GM12878 (cell line): ENCODE results near the gene SCMH1. TPM values are rescaled to one million over a fixed set of nuclear protein-coding genes. Genes with fewer than 3 reads are reported as not detected.

Experiments used
- ATAC-seq: fragments of 200-7000 bp; cut with Tn5 transposase; 3 replicates; pipeline ENCODE4 v1.9.1; 2020; ENCODE audit warnings: mild to moderate bottlenecking, moderate library complexity
- BruUV-seq: library from RNA; stranded (reverse); fragments of 400-500 nt; replicated peaks from 2 replicates; lab custom pipeline; 2021; lab: Mats Ljungman, UMichigan
- CTCF ChIA-PET: fragments of 300-600 bp; sonication (Branson Sonifier 250); formaldehyde crosslinking; extraction: SDS; loops from one replicate; lab custom pipeline; 2021; ENCODE audit warnings: inconsistent platforms; lab: Yijun Ruan, JAX
- POLR2A ChIA-PET: fragments of 350-600 bp; formaldehyde crosslinking; extraction: SDS; loops from one replicate; lab custom pipeline; 2021; ENCODE audit warnings: inconsistent platforms; lab: Charles Lee
- RAD21 ChIA-PET: fragments of 300-600 bp; sonication (Branson Sonifier 250); formaldehyde crosslinking; loops from one replicate; lab custom pipeline; 2023; ENCODE audit warnings: antibody characterized with exemption; ENCODE audit not compliant: unreplicated experiment; lab: Charles Lee
- SMC1A ChIA-PET: fragments of 300-600 bp; sonication (Branson Sonifier 250); formaldehyde crosslinking; loops from one replicate; lab custom pipeline; 2023; ENCODE audit not compliant: unreplicated experiment, uncharacterized antibody; lab: Charles Lee
- DNase-seq: peaks from one replicate; pipeline ENCODE4 v3.0.0-alpha.2; 2011; ENCODE audit warnings: low read depth, low spot score
- FAIRE-seq: peaks from 3 replicates; lab custom pipeline; 2011; peaks lifted over from hg19 to GRCh38; lab: Jason Lieb, UNC
- H2AFZ ChIP-seq: 2 replicates; pipeline ENCODE4 v1.6.0; 2011; ENCODE audit warnings: low read depth, low read length, control low read depth; ENCODE audit not compliant: control insufficient read depth
- H3K27ac ChIP-seq: 2 replicates; pipeline ENCODE4 v1.5.1; 2011; ENCODE audit warnings: control low read depth; ENCODE audit not compliant: control insufficient read depth, insufficient read depth
- H3K27me3 ChIP-seq, 2 experiments: replicated peaks in 1 of 2; 2 replicates each; pipeline versions ENCODE4 v1.6.0 to v1.6.1; 2011; ENCODE audit warnings: low read length in 1 of 2; ENCODE audit not compliant: control insufficient read depth in 2 of 2, insufficient read depth in 2 of 2
- H3K36me3 ChIP-seq, 2 experiments: 2 replicates each; pipeline ENCODE4 v1.5.1; 2011; ENCODE audit warnings: low read length in 1 of 2; ENCODE audit not compliant: control insufficient read depth in 2 of 2, insufficient read depth in 2 of 2
- H3K4me1 ChIP-seq: 2 replicates; pipeline ENCODE4 v1.6.1; 2011; ENCODE audit warnings: mild to moderate bottlenecking, low read length, moderate library complexity, mixed read lengths; ENCODE audit not compliant: control insufficient read depth, insufficient read depth
- H3K4me2 ChIP-seq: 2 replicates; pipeline ENCODE4 v1.6.0; 2011; ENCODE audit warnings: control low read depth; ENCODE audit not compliant: control insufficient read depth, insufficient read depth
- H3K4me3 ChIP-seq: fragments of 200-600 bp; sonication (generic); 2 replicates; pipeline ENCODE4 v1.5.1; 2016
- H3K79me2 ChIP-seq: 2 replicates; pipeline ENCODE4 v1.6.0; 2011; ENCODE audit warnings: low read length; ENCODE audit not compliant: control insufficient read depth, insufficient read depth
- H3K9ac ChIP-seq: 2 replicates; pipeline ENCODE4 v1.8.0; 2011; ENCODE audit warnings: low read length, control low read depth, mixed read lengths; ENCODE audit not compliant: control insufficient read depth, insufficient read depth
- H3K9me3 ChIP-seq: replicated peaks from 3 replicates; pipeline ENCODE4 v1.5.1; 2011; ENCODE audit warnings: mild to moderate bottlenecking, low read length; ENCODE audit not compliant: control insufficient read depth, insufficient read depth
- H4K20me1 ChIP-seq: 2 replicates; pipeline ENCODE4 v1.6.0; 2011; ENCODE audit not compliant: control insufficient read depth, insufficient read depth
- BCL11A ChIP-seq: IDR thresholded peaks from 2 replicates; pipeline ENCODE4 v1.6.1; 2011; ENCODE audit warnings: low read depth, low read length
- ETV6 ChIP-seq, 2 experiments: fragments of 450-650 bp in 1 of 2; IDR thresholded peaks in 1 of 2; conservative IDR thresholded peaks in 1 of 2; 2 replicates each; pipeline ENCODE4 v1.6.1; 2014; ENCODE audit warnings: antibody characterized with exemption in 1 of 2, borderline replicate concordance in 1 of 2, low read depth in 1 of 2, mild to moderate bottlenecking in 1 of 2, moderate library complexity in 1 of 2
- EZH2 ChIP-seq: IDR thresholded peaks from 2 replicates; pipeline ENCODE4 v1.6.1; 2012; ENCODE audit warnings: low read depth, mild to moderate bottlenecking, control low read depth, inconsistent platforms, low read length, borderline replicate concordance; ENCODE audit not compliant: control insufficient read depth
- HDAC2 ChIP-seq: fragments of 200-600 bp; sonication (generic); IDR thresholded peaks from 2 replicates; pipeline ENCODE4 v1.6.1; 2017
- KLF5 ChIP-seq: fragments of 450-650 bp; IDR thresholded peaks from 2 replicates; pipeline ENCODE4 v1.6.1; 2014; ENCODE audit warnings: mild to moderate bottlenecking; ENCODE audit not compliant: partially characterized antibody
- LARP7 ChIP-seq: fragments of 450-650 bp; IDR thresholded peaks from 2 replicates; pipeline ENCODE4 v1.6.1; 2017; ENCODE audit warnings: mild to moderate bottlenecking
- RELA ChIP-seq: fragments of 450-650 bp; IDR thresholded peaks from 2 replicates; pipeline ENCODE4 v1.8.0; 2014; ENCODE audit warnings: borderline replicate concordance; ENCODE audit not compliant: partially characterized antibody
- SPI1 ChIP-seq: IDR thresholded peaks from 2 replicates; pipeline ENCODE4 v1.6.1; 2011; ENCODE audit warnings: low read depth, mild to moderate bottlenecking, low read length, moderate library complexity, borderline replicate concordance; ENCODE audit not compliant: insufficient read depth
- STAT1 ChIP-seq: fragments of 450-650 bp; conservative IDR thresholded peaks from 2 replicates; pipeline ENCODE4 v1.6.1; 2014; ENCODE audit warnings: antibody characterized with exemption, mild to moderate bottlenecking
- WGBS: methylation state at CpG from one replicate; pipeline ENCODE4 v1.1.6; 2016; ENCODE audit warnings: low lambda C conversion rate; ENCODE audit not compliant: insufficient replicate concordance, insufficient coverage; ENCODE audit errors: missing lambda C conversion rate; 5-methylcytosine and 5-hydroxymethylcytosine counted together
- in situ Hi-C: fragments of 300-500 bp; cut with MboI; formaldehyde crosslinking; loops from 9 replicates; pipeline ENCODE4 v1.14.3; 2018; ENCODE audit warnings: mixed read lengths
- intact Hi-C: fragments of 100-400 bp; cut with micrococcal nuclease; formaldehyde crosslinking; loops from one replicate; pipeline ENCODE4 v1.14.2; 2022; ENCODE audit not compliant: unreplicated experiment
- polyA plus RNA-seq, 11 experiments: library from polyadenylated mRNA; depleted of rRNA in 4 of 11; unstranded in 6 of 11; stranded (reverse) in 5 of 11; fragments of >200 nt; fragmentation: Nextera tagmentation in 4 of 11; fragmentation: Illumina TruSeq in 1 of 11; extraction: Ambion mirVana in 4 of 11; extraction: Trizol in 1 of 11; gene quantifications; 1 replicate in 1 of 11; 2 replicates in 10 of 11; pipeline versions ENCODE4 v1.2.1 to v1.2.3, GENCODE V29; 2011 to 2016; ENCODE audit warnings: inconsistent platforms in 2 of 11, missing spikeins in 2 of 11, low read depth in 1 of 11
- total RNA-seq, 4 experiments: library from RNA; depleted of rRNA in 3 of 4; stranded (reverse); fragments of >200 nt in 3 of 4; fragmentation: Illumina TruSeq in 1 of 4; extraction: Trizol in 1 of 4; gene quantifications; 2 replicates each; pipeline versions ENCODE4 v1.2.1 to v1.2.3, GENCODE V29; 2013 to 2021
- TF ChIP-seq, protein P1 (sequence below): IDR thresholded peaks from 2 replicates; pipeline ENCODE4 v1.6.1; 2012; ENCODE audit warnings: low read depth, low read length, improper control_type of control experiment
- TF ChIP-seq, protein P2 (sequence below): IDR thresholded peaks from 2 replicates; pipeline ENCODE4 v1.6.1; 2011; ENCODE audit warnings: borderline replicate concordance, low read depth, mild to moderate bottlenecking, moderate library complexity, mixed read lengths, low read length; ENCODE audit not compliant: insufficient read depth; ENCODE audit errors: extremely low read length
- TF ChIP-seq, protein P3 (sequence below): fragments of 450-650 bp; IDR thresholded peaks from 2 replicates; pipeline ENCODE4 v1.6.1; 2017; ENCODE audit warnings: mild to moderate bottlenecking, moderate library complexity
- TF ChIP-seq, protein P4 (sequence below): IDR thresholded peaks from 2 replicates; pipeline ENCODE4 v1.6.1; 2012; ENCODE audit warnings: low read length, inconsistent platforms
- TF ChIP-seq, protein P5 (sequence below): fragments of 150-350 bp; IDR thresholded peaks from 2 replicates; pipeline ENCODE4 v1.6.1; 2014; ENCODE audit warnings: mild to moderate bottlenecking, low read depth, low read length
- TF ChIP-seq, protein P6 (sequence below): fragments of 450-650 bp; IDR thresholded peaks from 2 replicates; pipeline ENCODE4 v1.6.1; 2014; ENCODE audit warnings: mild to moderate bottlenecking

SCMH1 gene
- total and polyA plus RNA-seq, 10 of the 15 experiments (the other 5 are each of a cell fraction or from before 2014, with no cell fraction given) = 7.5 to 44.1 (median 27.8) TPM

DNA sequence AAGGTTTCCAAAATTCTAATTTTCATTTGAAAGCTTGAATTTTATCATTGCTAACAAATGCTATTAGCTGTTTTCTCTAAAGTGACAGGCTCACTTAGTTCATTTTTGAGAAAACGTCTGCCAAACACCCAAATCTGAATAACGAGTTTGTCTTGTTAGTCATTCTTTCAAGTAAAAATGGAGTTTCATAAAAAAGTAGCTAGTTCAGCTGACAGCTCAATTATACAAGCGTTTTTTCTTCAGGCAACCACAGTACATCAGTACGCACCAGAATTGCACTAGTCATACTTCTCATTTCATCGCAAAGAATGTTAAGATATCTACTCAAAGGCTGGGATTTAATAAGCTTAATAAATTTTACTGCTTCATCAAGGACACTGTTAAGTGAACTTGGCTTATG, 148.3 kb downstream of the SCMH1 start:
- BruUV-seq = no TSS peak
- no peak overlapping the region for H3K4me2 ChIP-seq
- 77% methylated on average over 5 of the region's 5 CpGs for WGBS
- DNase-seq (no peak), FAIRE-seq (no peak), ATAC-seq (no peak)
- no peaks in the 10 kb centered on the region for H3K27me3 ChIP-seq
- H3K9me3 ChIP-seq = no peaks in the 10 kb centered on the region
- H3K79me2 ChIP-seq = no peaks in the 10 kb centered on the region
- in situ Hi-C loops = no loop called here
- ChIA-PET SMC1A (no interaction called here), POLR2A (no interaction called here), CTCF (interaction anchor here (0.7 to 1.5 kb wide), 2 partner anchors 11 to 93 kb away, joined by 3 to 4 read pairs; no protein-coding TSS in a partner anchor), RAD21 (no interaction called here)
- no peak overlapping the region for H2AFZ ChIP-seq
- no peaks in the 10 kb centered on the region for H4K20me1 ChIP-seq
- no peaks in the 10 kb centered on the region for H3K36me3 ChIP-seq
- no peak overlapping the region for H3K9ac ChIP-seq
- H3K4me3 ChIP-seq = no peak overlapping the region
- intact Hi-C loops = no loop called here
- H3K27ac ChIP-seq = no peak overlapping the region
- no peaks in the 10 kb centered on the region for H3K4me1 ChIP-seq
- TF ChIP-seq, protein P1, sequence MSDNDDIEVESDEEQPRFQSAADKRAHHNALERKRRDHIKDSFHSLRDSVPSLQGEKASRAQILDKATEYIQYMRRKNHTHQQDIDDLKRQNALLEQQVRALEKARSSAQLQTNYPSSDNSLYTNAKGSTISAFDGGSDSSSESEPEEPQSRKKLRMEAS = no peak
- TF ChIP-seq BCL11A (no peak), EZH2 (no peak), SPI1 (no peak), HDAC2 (no peak), LARP7 (no peak), KLF5 (no peak), STAT1 (no peak), RELA (no peak), ETV6 (conservative IDR thresholded peaks at IDR 0.05 in 1 of 2, IDR thresholded peaks at IDR 0.05 in 1 of 2; ENCODE audit: borderline replicate concordance in 1 of 2, low read depth in 1 of 2) (no peak)
- TF ChIP-seq, protein P2, sequence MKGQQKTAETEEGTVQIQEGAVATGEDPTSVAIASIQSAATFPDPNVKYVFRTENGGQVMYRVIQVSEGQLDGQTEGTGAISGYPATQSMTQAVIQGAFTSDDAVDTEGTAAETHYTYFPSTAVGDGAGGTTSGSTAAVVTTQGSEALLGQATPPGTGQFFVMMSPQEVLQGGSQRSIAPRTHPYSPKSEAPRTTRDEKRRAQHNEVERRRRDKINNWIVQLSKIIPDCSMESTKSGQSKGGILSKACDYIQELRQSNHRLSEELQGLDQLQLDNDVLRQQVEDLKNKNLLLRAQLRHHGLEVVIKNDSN = no peak
- TF ChIP-seq, protein P3, sequence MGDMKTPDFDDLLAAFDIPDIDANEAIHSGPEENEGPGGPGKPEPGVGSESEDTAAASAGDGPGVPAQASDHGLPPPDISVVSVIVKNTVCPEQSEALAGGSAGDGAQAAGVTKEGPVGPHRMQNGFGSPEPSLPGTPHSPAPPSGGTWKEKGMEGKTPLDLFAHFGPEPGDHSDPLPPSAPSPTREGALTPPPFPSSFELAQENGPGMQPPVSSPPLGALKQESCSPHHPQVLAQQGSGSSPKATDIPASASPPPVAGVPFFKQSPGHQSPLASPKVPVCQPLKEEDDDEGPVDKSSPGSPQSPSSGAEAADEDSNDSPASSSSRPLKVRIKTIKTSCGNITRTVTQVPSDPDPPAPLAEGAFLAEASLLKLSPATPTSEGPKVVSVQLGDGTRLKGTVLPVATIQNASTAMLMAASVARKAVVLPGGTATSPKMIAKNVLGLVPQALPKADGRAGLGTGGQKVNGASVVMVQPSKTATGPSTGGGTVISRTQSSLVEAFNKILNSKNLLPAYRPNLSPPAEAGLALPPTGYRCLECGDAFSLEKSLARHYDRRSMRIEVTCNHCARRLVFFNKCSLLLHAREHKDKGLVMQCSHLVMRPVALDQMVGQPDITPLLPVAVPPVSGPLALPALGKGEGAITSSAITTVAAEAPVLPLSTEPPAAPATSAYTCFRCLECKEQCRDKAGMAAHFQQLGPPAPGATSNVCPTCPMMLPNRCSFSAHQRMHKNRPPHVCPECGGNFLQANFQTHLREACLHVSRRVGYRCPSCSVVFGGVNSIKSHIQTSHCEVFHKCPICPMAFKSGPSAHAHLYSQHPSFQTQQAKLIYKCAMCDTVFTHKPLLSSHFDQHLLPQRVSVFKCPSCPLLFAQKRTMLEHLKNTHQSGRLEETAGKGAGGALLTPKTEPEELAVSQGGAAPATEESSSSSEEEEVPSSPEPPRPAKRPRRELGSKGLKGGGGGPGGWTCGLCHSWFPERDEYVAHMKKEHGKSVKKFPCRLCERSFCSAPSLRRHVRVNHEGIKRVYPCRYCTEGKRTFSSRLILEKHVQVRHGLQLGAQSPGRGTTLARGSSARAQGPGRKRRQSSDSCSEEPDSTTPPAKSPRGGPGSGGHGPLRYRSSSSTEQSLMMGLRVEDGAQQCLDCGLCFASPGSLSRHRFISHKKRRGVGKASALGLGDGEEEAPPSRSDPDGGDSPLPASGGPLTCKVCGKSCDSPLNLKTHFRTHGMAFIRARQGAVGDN = no peak
- TF ChIP-seq, protein P4, sequence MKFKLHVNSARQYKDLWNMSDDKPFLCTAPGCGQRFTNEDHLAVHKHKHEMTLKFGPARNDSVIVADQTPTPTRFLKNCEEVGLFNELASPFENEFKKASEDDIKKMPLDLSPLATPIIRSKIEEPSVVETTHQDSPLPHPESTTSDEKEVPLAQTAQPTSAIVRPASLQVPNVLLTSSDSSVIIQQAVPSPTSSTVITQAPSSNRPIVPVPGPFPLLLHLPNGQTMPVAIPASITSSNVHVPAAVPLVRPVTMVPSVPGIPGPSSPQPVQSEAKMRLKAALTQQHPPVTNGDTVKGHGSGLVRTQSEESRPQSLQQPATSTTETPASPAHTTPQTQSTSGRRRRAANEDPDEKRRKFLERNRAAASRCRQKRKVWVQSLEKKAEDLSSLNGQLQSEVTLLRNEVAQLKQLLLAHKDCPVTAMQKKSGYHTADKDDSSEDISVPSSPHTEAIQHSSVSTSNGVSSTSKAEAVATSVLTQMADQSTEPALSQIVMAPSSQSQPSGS = no peak
- TF ChIP-seq, protein P5, sequence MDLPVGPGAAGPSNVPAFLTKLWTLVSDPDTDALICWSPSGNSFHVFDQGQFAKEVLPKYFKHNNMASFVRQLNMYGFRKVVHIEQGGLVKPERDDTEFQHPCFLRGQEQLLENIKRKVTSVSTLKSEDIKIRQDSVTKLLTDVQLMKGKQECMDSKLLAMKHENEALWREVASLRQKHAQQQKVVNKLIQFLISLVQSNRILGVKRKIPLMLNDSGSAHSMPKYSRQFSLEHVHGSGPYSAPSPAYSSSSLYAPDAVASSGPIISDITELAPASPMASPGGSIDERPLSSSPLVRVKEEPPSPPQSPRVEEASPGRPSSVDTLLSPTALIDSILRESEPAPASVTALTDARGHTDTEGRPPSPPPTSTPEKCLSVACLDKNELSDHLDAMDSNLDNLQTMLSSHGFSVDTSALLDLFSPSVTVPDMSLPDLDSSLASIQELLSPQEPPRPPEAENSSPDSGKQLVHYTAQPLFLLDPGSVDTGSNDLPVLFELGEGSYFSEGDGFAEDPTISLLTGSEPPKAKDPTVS = no peak
- TF ChIP-seq, protein P6, sequence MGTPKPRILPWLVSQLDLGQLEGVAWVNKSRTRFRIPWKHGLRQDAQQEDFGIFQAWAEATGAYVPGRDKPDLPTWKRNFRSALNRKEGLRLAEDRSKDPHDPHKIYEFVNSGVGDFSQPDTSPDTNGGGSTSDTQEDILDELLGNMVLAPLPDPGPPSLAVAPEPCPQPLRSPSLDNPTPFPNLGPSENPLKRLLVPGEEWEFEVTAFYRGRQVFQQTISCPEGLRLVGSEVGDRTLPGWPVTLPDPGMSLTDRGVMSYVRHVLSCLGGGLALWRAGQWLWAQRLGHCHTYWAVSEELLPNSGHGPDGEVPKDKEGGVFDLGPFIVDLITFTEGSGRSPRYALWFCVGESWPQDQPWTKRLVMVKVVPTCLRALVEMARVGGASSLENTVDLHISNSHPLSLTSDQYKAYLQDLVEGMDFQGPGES = no peak
